ENCODE results near the gene CORO1C. TPM values are rescaled to one million over a fixed set of nuclear protein-coding genes. Genes with fewer than 3 reads are reported as not detected.

Gene CORO1C
- total RNA-seq, 1 experiment from 2014 or later, result 195 TPM

- Mint-ChIP-seq H3K36me3 (ENCODE audit: insufficient read depth, unreplicated experiment) (peaks cover 65% of the 10 kb centered on the region), H3K27me3 (ENCODE audit: insufficient read depth, unreplicated experiment) (no peaks in the 10 kb centered on the region), H3K4me1 (ENCODE audit: low read depth, unreplicated experiment) (peaks cover 43% of the 10 kb centered on the region), H3K4me3 (ENCODE audit: unreplicated experiment) (no peak overlapping the region), H3K27ac (ENCODE audit: unreplicated experiment) (no peak overlapping the region), H3K9me3 (ENCODE audit: unreplicated experiment) (no peaks in the 10 kb centered on the region)
- no peak for DNase-seq
- TF ChIP-seq CTCF (IDR thresholded peaks at IDR 0.05; ENCODE audit: insufficient read depth in 1 of 2, low read depth in 1 of 2, low read length in 1 of 2, severe bottlenecking in 1 of 2, unreplicated experiment in 1 of 2), result no peak
- Histone ChIP-seq H3K4me3 (ENCODE audit: low read depth, low read length) (no peak overlapping the region), H3K4me1 (peaks cover 23% of the 10 kb centered on the region), H3K27me3 (replicated peaks; ENCODE audit: control insufficient read depth, insufficient read depth, low read length) (no peaks in the 10 kb centered on the region), H3K9me3 (no peaks in the 10 kb centered on the region), H3K36me3 (ENCODE audit: control insufficient read depth, insufficient read depth, low read length) (peaks cover 1% of the 10 kb centered on the region)
- no TSS peak for BruUV-seq (replicated peaks)
- ChIA-PET CTCF (no interaction called here), POLR2A (no interaction called here)
- intact Hi-C loops (cut with micrococcal nuclease; ENCODE audit: unreplicated experiment), result no loop called here
Measured at GRCh38 chr12:108697905-108698304, 33.4 kb downstream of the CORO1C start.

GRCh38 chr12:108696996-108697290 is 34.4 kb downstream of the CORO1C start:
- no peaks in the 10 kb centered on the region for H3K27me3 ChIP-seq (replicated peaks; ENCODE audit: control insufficient read depth, insufficient read depth, low read length)
- no peak overlapping the region for H3K4me3 Mint-ChIP-seq (ENCODE audit: unreplicated experiment)
- peaks cover 19% of the 10 kb centered on the region for H3K4me1 ChIP-seq
- no peak for DNase-seq
- POLR2A ChIA-PET, result no interaction called here
- no peaks in the 10 kb centered on the region for H3K9me3 Mint-ChIP-seq (ENCODE audit: unreplicated experiment)
- no peak overlapping the region for H3K27ac Mint-ChIP-seq (ENCODE audit: unreplicated experiment)
- no peaks in the 10 kb centered on the region for H3K27me3 Mint-ChIP-seq (ENCODE audit: insufficient read depth, unreplicated experiment)
- H3K4me1 Mint-ChIP-seq (ENCODE audit: low read depth, unreplicated experiment), result peaks cover 41% of the 10 kb centered on the region
- peaks cover 66% of the 10 kb centered on the region for H3K36me3 Mint-ChIP-seq (ENCODE audit: insufficient read depth, unreplicated experiment)
- no peak for TF ChIP-seq CTCF (IDR thresholded peaks at IDR 0.05; ENCODE audit: insufficient read depth in 1 of 2, low read depth in 1 of 2, low read length in 1 of 2, severe bottlenecking in 1 of 2, unreplicated experiment in 1 of 2)
- no TSS peak for BruUV-seq (replicated peaks)
- no peaks in the 10 kb centered on the region for H3K9me3 ChIP-seq
- no peak overlapping the region for H3K4me3 ChIP-seq (ENCODE audit: low read depth, low read length)
- CTCF ChIA-PET, result no interaction called here
- intact Hi-C loops (cut with micrococcal nuclease; ENCODE audit: unreplicated experiment), result no loop called here
- H3K36me3 ChIP-seq (ENCODE audit: control insufficient read depth, insufficient read depth, low read length), result peaks cover 1% of the 10 kb centered on the region

GRCh38 chr12:108696111-108696995 is 35.0 kb downstream of the CORO1C start:
- H3K4me3 ChIP-seq (ENCODE audit: low read depth, low read length), result no peak overlapping the region

More at GRCh38 chr12:108696111-108696995, 35.0 kb downstream of the CORO1C start:
- no peak for DNase-seq
- TF ChIP-seq CTCF (IDR thresholded peaks at IDR 0.05; ENCODE audit: insufficient read depth in 1 of 2, low read depth in 1 of 2, low read length in 1 of 2, severe bottlenecking in 1 of 2, unreplicated experiment in 1 of 2), result no peak
- intact Hi-C loops (cut with micrococcal nuclease; ENCODE audit: unreplicated experiment), result no loop called here
- no peaks in the 10 kb centered on the region for H3K27me3 ChIP-seq (replicated peaks; ENCODE audit: control insufficient read depth, insufficient read depth, low read length)
- peaks cover 42% of the 10 kb centered on the region for H3K4me1 Mint-ChIP-seq (ENCODE audit: low read depth, unreplicated experiment)
- no TSS peak for BruUV-seq (replicated peaks)
- ChIA-PET POLR2A (no interaction called here), CTCF (interaction anchor here (0.6 kb wide), 1 partner anchor 18 kb away, joined by 3 read pairs; no protein-coding TSS in a partner anchor)
- H3K27ac Mint-ChIP-seq (ENCODE audit: unreplicated experiment), result no peak overlapping the region
- H3K9me3 ChIP-seq, result no peaks in the 10 kb centered on the region
- H3K4me1 ChIP-seq, result peaks cover 17% of the 10 kb centered on the region
- H3K36me3 Mint-ChIP-seq (ENCODE audit: insufficient read depth, unreplicated experiment), result peaks cover 69% of the 10 kb centered on the region
- H3K9me3 Mint-ChIP-seq (ENCODE audit: unreplicated experiment), result no peaks in the 10 kb centered on the region
- no peaks in the 10 kb centered on the region for H3K27me3 Mint-ChIP-seq (ENCODE audit: insufficient read depth, unreplicated experiment)
- H3K4me3 Mint-ChIP-seq (ENCODE audit: unreplicated experiment), result no peak overlapping the region
- H3K36me3 ChIP-seq (ENCODE audit: control insufficient read depth, insufficient read depth, low read length), result peaks cover 1% of the 10 kb centered on the region

Data from Caco-2 (cell line).